ENCODE measurements around the gene VPS37C. TPM values are rescaled to one million over a fixed set of nuclear protein-coding genes. Genes with fewer than 3 reads are reported as not detected.

Gene VPS37C
- polyA plus RNA-seq, 1 of the 3 experiments (the other 2 are of a cell fraction), result 15.2 TPM

- TF ChIP-seq USF2 (IDR thresholded peaks at IDR 0.05; ENCODE audit: borderline replicate concordance, low read depth, low read length) (no peak), CHD2 (IDR thresholded peaks at IDR 0.05; ENCODE audit: low read length, partially characterized antibody) (no peak), SMC3 (IDR thresholded peaks at IDR 0.05; ENCODE audit: low read depth, low read length) (no peak)
Measured at GRCh38 chr11:61145228-61146005, 15.8 kb downstream of the VPS37C start (continued).

GRCh38 chr11:61144511-61145179 is 16.6 kb downstream of the VPS37C start:
- no peak overlapping the region for H3K9ac ChIP-seq
- H3F3A ChIP-seq (replicated peaks; ENCODE audit: insufficient read depth), result no peaks in the 10 kb centered on the region
- no peak overlapping the region for H3K27ac ChIP-seq (ENCODE audit: low read depth in 2 of 2, low read length in 1 of 2)
- 84% methylated on average over 6 of the region's 16 CpGs for WGBS (ENCODE audit: low lambda C conversion rate)
- ChIA-PET POLR2A (no interaction called here), CTCF (interaction anchor here (0.5 to 1.7 kb wide), 3 partner anchors 15 to 454 kb away, joined by 3 to 7 read pairs (median 4); no protein-coding TSS in a partner anchor)
- no peaks in the 10 kb centered on the region for H3K9me2 ChIP-seq
- no peak for TF ChIP-seq YY1 (IDR thresholded peaks at IDR 0.05; ENCODE audit: low read depth)
- no peak for TF ChIP-seq NFIC (IDR thresholded peaks at IDR 0.05; ENCODE audit: borderline replicate concordance)
- TF ChIP-seq ZBTB33 (IDR thresholded peaks at IDR 0.05; ENCODE audit: borderline replicate concordance, low read depth), result no peak
- no peak for TF ChIP-seq JUND (IDR thresholded peaks at IDR 0.05)
- no peak overlapping the region for H3K4me2 ChIP-seq
- H4K20me1 ChIP-seq (ENCODE audit: insufficient read depth), result peaks cover 23% of the 10 kb centered on the region
- no peaks in the 10 kb centered on the region for H3K27me3 ChIP-seq (ENCODE audit: insufficient read depth)
- DNase-seq, result no peak
- H3K79me2 ChIP-seq (ENCODE audit: insufficient read depth), result peaks cover 62% of the 10 kb centered on the region
- no peak overlapping the region for H3K4me3 ChIP-seq (ENCODE audit: low read depth in 2 of 2, low read length in 1 of 2)
- no peak overlapping the region for H2AFZ ChIP-seq (ENCODE audit: low read depth)
- no peaks in the 10 kb centered on the region for H3K9me3 ChIP-seq
- peaks cover 0 to 29% of the 10 kb centered on the region in 2 experiments; a peak in 2 of 4 replicates for H3K4me1 ChIP-seq (ENCODE audit: control insufficient read depth in 1 of 2, insufficient read depth in 2 of 2, low read depth in 1 of 2, low read length in 1 of 2)
- no peaks in the 10 kb centered on the region for H3K36me3 ChIP-seq (replicated peaks in 1 of 2; ENCODE audit: control insufficient read depth in 1 of 2, insufficient read depth in 2 of 2, low read length in 1 of 2)

GRCh38 chr11:61142424-61142823 is 18.8 kb downstream of the VPS37C start:
- Histone ChIP-seq H3K4me2 (no peak overlapping the region), H3K9me2 (no peaks in the 10 kb centered on the region), H3K36me3 (replicated peaks in 1 of 2; ENCODE audit: control insufficient read depth in 1 of 2, insufficient read depth in 2 of 2, low read length in 1 of 2) (peaks cover 0 to 3% of the 10 kb centered on the region in 2 experiments), H3K27me3 (ENCODE audit: insufficient read depth) (no peaks in the 10 kb centered on the region), H3K4me3 (ENCODE audit: low read depth in 2 of 2, low read length in 1 of 2) (no peak overlapping the region), H3K9ac (no peak overlapping the region), H3F3A (replicated peaks; ENCODE audit: insufficient read depth) (no peaks in the 10 kb centered on the region), H3K4me1 (ENCODE audit: control insufficient read depth in 1 of 2, insufficient read depth in 2 of 2, low read depth in 1 of 2, low read length in 1 of 2) (peaks cover 0 to 12% of the 10 kb centered on the region in 2 experiments; a peak in 3 of 4 replicates), H4K20me1 (ENCODE audit: insufficient read depth) (peaks cover 34% of the 10 kb centered on the region), H3K9me3 (no peaks in the 10 kb centered on the region), H3K79me2 (ENCODE audit: insufficient read depth) (peaks cover 48% of the 10 kb centered on the region; the same call in 1 of the 2 replicates), H2AFZ (ENCODE audit: low read depth) (no peak overlapping the region), H3K27ac (ENCODE audit: low read depth in 2 of 2, low read length in 1 of 2) (no peak overlapping the region)
- 100% methylated on average over 1 of the region's 1 CpG for WGBS (ENCODE audit: low lambda C conversion rate)
- no peak for TF ChIP-seq MEF2A (IDR thresholded peaks at IDR 0.05; ENCODE audit: borderline replicate concordance, low read depth)
- no peak for TF ChIP-seq POLR2AphosphoS5 (IDR thresholded peaks at IDR 0.05; ENCODE audit: low read depth, low read length)
- TF ChIP-seq TCF12 (IDR thresholded peaks at IDR 0.05), result no peak
- no peak for TF ChIP-seq ELF1 (IDR thresholded peaks at IDR 0.05)
- TF ChIP-seq IRF3 (IDR thresholded peaks at IDR 0.05; ENCODE audit: low read depth, low read length), result no peak
- TF ChIP-seq NRF1 (IDR thresholded peaks at IDR 0.05; ENCODE audit: low read depth, low read length), result no peak
- no peak for TF ChIP-seq FOSL2 (IDR thresholded peaks at IDR 0.05; ENCODE audit: borderline replicate concordance, low read depth)
- no peak for TF ChIP-seq SMC3 (IDR thresholded peaks at IDR 0.05; ENCODE audit: low read depth, low read length)
- TF ChIP-seq FOXM1 (IDR thresholded peaks at IDR 0.05; ENCODE audit: low read depth), result no peak
- no peak for TF ChIP-seq CHD2 (IDR thresholded peaks at IDR 0.05; ENCODE audit: low read length, partially characterized antibody)
- no peak for TF ChIP-seq GATA2 (CRISPR knock-in tag; IDR thresholded peaks at IDR 0.05)
- TF ChIP-seq CTCF (IDR thresholded peaks at IDR 0.05), result no peak
- no peak for TF ChIP-seq EZH2phosphoT487 (IDR thresholded peaks at IDR 0.05; ENCODE audit: borderline replicate concordance, low read depth)
- TF ChIP-seq RFX5 (IDR thresholded peaks at IDR 0.05; ENCODE audit: low read length), result no peak
- no peak for DNase-seq
- ChIA-PET POLR2A (no interaction called here), CTCF (interaction anchor here (1.0 to 5.5 kb wide), 4 partner anchors 11 to 243 kb away, joined by 3 to 36 read pairs (median 4); partner anchors contain the start of gene VPS37C)
